ENCODE data around the gene RAB17.
A peak's percentile ranks its signal among the peaks of the same experiment; 100 is the strongest.

RAB17 gene

GRCh38 chr2:237628247-237629187 is 38.0 kb upstream of the RAB17 start:
- Histone ChIP-seq H3K27me3 (replicated peaks; ENCODE audit: insufficient read depth, low read length) (no peaks in the 10 kb centered on the region; the same call in 1 of the 2 replicates), H3K9ac (ENCODE audit: low read length) (no peak overlapping the region), H3K9me3 (replicated peaks; ENCODE audit: insufficient read depth, low read length) (no peaks in the 10 kb centered on the region), H3K27ac (ENCODE audit: low read length) (no peak overlapping the region), H3F3A (ENCODE audit: insufficient read depth, low read length) (no peaks in the 10 kb centered on the region), H2AFZ (ENCODE audit: low read length) (no peak overlapping the region), H3K36me3 (replicated peaks; ENCODE audit: insufficient read depth, low read length) (no peaks in the 10 kb centered on the region), H3K4me2 (ENCODE audit: low read depth, low read length) (peak overlapping the region; percentile 45; the same call in 1 of the 2 replicates), H3K79me2 (ENCODE audit: low read length) (no peaks in the 10 kb centered on the region), H3K4me1 (ENCODE audit: low read length) (peaks cover 13% of the 10 kb centered on the region), H3K9me2 (replicated peaks; ENCODE audit: insufficient read depth, low read length) (no peaks in the 10 kb centered on the region), H4K20me1 (ENCODE audit: insufficient read depth, low read length) (no peaks in the 10 kb centered on the region), H3K4me3 (ENCODE audit: low read length) (peak overlapping the region; percentile 33; the same call in 1 of the 2 replicates)
- no peak for DNase-seq
- TF ChIP-seq EZH2phosphoT487 (IDR thresholded peaks at IDR 0.05; ENCODE audit: low read length) (no peak), CTCF (IDR thresholded peaks at IDR 0.05; ENCODE audit: low read length) (no peak), EZH2 (optimal IDR thresholded peaks at IDR 0.05; ENCODE audit: low read depth, low read length) (no peak)

- Histone ChIP-seq H4K20me1 (ENCODE audit: insufficient read depth, low read length) (no peaks in the 10 kb centered on the region), H3K4me2 (ENCODE audit: low read depth, low read length) (peak within 1 kb of the TSS; percentile 45), H3K36me3 (replicated peaks; ENCODE audit: insufficient read depth, low read length) (no peaks in the 10 kb centered on the region), H3K27ac (ENCODE audit: low read length) (peak within 1 kb of the TSS; percentile 43; the same call in 1 of the 2 replicates), H3K27me3 (replicated peaks; ENCODE audit: insufficient read depth, low read length) (no peaks in the 10 kb centered on the region; the same call in 1 of the 2 replicates), H3K9ac (ENCODE audit: low read length) (no peak within 1 kb of the TSS), H3K9me3 (replicated peaks; ENCODE audit: insufficient read depth, low read length) (no peaks in the 10 kb centered on the region), H2AFZ (ENCODE audit: low read length) (no peak within 1 kb of the TSS), H3K4me3 (ENCODE audit: low read length) (peak within 1 kb of the TSS; percentile 33; the same call in 1 of the 2 replicates), H3K9me2 (replicated peaks; ENCODE audit: insufficient read depth, low read length) (no peaks in the 10 kb centered on the region), H3F3A (ENCODE audit: insufficient read depth, low read length) (no peaks in the 10 kb centered on the region), H3K4me1 (ENCODE audit: low read length) (peaks cover 13% of the 10 kb centered on the region), H3K79me2 (ENCODE audit: low read length) (no peaks in the 10 kb centered on the region)
- DNase-seq, result no peak
- TF ChIP-seq EZH2phosphoT487 (IDR thresholded peaks at IDR 0.05; ENCODE audit: low read length), result no peak
- TF ChIP-seq EZH2 (optimal IDR thresholded peaks at IDR 0.05; ENCODE audit: low read depth, low read length), result no peak
- TF ChIP-seq CTCF (IDR thresholded peaks at IDR 0.05; ENCODE audit: low read length), result no peak
Observed at GRCh38 chr2:237627441-237628246, 37.1 kb upstream of the RAB17 start, which contains the start of gene LRRFIP1. TSS of gene LRRFIP1 (plus strand) at chr2:237627587. CDS start at chr2:237627645, 58 bp downstream.

GRCh38 chr2:237626813-237627440 is 36.4 kb upstream of the RAB17 start:
- Histone ChIP-seq H3K27ac (ENCODE audit: low read length) (peak overlapping the region; percentile 43; the same call in 1 of the 2 replicates), H3K9ac (ENCODE audit: low read length) (no peak overlapping the region), H3K9me3 (replicated peaks; ENCODE audit: insufficient read depth, low read length) (no peaks in the 10 kb centered on the region), H3F3A (ENCODE audit: insufficient read depth, low read length) (no peaks in the 10 kb centered on the region), H3K9me2 (replicated peaks; ENCODE audit: insufficient read depth, low read length) (no peaks in the 10 kb centered on the region), H4K20me1 (ENCODE audit: insufficient read depth, low read length) (no peaks in the 10 kb centered on the region), H3K4me3 (ENCODE audit: low read length) (no peak overlapping the region), H2AFZ (ENCODE audit: low read length) (no peak overlapping the region), H3K36me3 (replicated peaks; ENCODE audit: insufficient read depth, low read length) (no peaks in the 10 kb centered on the region), H3K4me2 (ENCODE audit: low read depth, low read length) (peak overlapping the region; percentile 16), H3K27me3 (replicated peaks; ENCODE audit: insufficient read depth, low read length) (no peaks in the 10 kb centered on the region; the same call in 1 of the 2 replicates), H3K4me1 (ENCODE audit: low read length) (peaks cover 13% of the 10 kb centered on the region), H3K79me2 (ENCODE audit: low read length) (no peaks in the 10 kb centered on the region)
- no peak for TF ChIP-seq EZH2 (optimal IDR thresholded peaks at IDR 0.05; ENCODE audit: low read depth, low read length)
- no peak for TF ChIP-seq CTCF (IDR thresholded peaks at IDR 0.05; ENCODE audit: low read length)
- TF ChIP-seq EZH2phosphoT487 (IDR thresholded peaks at IDR 0.05; ENCODE audit: low read length), result no peak
- DNase-seq, result no peak
